ENCODE measurements around the gene SGSH.

The SGSH gene

DNA sequence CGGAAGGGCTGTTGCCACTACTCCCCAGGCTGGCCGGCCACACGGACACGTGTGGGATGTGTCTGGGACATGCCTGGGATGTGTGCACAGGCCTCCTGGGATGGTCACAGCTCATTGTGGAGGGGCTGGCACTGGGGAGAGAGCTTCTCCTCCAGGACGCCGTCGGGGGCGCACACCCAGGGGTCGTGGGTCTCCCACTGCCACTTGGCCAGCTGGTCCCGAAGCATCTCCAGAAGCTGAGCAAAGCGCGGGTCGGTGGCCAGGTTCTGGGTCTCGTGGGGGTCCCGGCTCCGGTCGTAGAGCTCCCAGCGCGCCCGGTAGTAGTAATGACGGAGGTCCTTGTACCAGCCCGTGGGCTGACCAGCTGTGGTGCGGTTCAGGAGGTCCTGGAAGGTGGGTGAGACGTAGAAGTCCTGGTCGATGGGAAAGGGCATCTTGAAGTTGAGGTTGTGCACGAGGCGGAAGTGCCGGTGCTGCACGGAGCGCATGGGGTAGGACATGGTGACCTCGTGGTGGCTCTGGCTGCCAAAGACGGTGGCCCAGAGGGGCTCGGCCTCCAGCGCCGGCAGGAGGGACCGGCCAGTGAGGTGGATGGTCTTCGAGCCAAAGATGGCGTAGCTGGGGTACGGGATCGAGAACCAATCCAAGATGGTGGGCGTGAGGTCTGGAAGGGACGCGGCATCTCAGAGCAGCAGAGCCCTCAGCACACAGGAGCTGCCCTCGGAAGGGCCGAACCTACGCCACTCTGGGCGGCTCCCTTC is 9.6 kb downstream of the SGSH start:
- no peak for DNase-seq

DNA sequence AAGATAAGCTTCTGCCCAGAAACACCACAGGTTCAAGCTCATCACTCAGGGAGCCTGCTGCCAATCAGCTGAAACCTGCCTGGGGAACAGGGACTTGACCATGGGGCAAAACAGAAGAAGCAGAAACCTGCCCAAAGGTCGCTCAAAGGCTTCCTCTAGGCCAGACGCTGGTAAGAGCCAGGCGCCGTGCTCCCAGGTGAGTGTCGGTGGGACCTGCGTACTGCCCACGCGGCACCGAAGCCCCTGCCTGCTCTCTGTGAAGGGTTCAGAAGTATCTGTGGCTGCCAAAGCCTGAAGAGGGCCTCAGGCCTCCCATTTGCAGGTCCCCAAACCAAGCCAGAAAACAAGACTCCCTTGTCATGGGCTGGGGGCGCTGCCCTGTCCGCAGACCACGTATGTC is 10.4 kb downstream of the SGSH start:
- DNase-seq, result no peak

DNA sequence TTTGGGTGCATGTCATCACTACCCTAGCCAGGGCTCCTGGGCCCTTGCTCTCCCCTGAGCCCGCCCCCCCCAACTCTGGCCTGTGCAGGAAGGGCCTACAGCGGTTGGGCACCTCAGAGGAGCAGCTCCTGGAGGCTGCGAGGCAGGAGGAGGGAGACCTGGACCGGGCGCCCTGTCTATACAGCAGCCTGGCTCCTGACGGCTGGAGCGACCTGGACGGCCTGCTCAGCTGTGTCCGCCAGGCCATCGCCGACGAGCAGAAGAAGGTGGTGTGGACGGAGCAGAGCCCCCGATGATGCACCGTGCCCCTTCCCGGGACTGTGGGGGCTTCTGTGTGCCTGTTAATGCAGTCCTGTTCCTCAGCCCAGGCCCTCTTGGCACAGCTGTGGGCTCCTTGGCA is 12.1 kb downstream of the SGSH start:
- no peak for DNase-seq

DNA sequence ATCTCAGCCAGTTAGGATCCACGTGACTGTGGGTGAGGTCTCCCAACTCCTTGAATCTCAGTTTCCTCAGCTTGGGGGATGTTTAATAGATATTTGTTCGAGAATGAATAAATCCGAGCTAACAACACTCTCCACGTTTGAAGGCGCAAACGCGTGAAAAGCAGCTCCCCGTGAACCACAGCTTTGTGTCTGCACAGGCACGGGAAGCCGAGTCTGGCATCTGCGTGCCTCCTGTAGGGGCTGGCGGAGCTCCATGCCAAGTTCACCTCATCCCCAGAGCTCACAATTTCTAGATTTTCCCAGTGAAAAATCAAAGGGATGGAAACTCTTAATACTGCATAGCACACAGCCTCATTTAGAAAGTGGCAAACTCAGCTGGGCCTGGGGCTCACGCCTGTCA is 14.3 kb downstream of the SGSH start:
- no peak for DNase-seq

DNA sequence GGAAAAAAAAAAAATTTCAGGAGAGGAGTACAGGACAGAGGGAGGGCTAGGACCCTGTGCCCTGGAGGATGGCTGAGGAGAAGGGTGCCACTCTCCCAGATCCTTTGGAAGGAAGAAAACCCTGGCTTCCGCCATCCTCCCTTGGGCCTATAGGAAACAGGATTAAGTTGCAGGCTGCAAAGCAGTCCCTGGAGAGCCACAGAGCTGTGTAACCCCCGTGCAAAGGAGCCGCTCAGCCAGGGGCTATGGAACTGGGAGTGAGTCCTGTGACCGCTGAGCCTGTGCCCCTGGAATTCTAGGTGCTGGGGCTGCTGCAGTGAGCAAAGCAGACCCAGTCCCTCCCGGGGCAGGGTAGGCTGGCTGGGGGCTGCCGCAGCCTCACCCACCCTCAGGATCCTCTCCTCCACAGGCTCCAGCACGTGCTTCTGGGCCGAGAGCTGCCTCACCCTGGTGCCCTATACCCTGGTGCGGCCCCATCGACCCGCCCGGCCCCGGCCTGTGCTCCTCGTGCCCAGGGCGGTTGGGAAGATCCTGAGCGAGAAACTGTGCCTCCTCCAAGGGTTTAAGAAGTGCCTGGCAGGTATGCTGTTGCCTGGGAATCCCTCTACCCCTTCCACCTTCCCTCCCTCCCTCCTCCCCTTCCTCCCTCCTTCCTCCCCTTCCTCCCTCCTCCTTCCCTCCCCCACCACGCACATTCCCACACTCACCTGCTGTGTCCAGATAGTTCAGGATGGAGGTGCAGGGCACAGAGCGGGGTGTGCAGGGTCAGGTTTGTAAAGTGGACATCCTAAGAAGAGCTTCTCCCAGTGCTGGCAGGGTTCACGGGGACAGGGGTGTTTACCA is 15.3 kb downstream of the SGSH start:
- no peak for DNase-seq

DNA sequence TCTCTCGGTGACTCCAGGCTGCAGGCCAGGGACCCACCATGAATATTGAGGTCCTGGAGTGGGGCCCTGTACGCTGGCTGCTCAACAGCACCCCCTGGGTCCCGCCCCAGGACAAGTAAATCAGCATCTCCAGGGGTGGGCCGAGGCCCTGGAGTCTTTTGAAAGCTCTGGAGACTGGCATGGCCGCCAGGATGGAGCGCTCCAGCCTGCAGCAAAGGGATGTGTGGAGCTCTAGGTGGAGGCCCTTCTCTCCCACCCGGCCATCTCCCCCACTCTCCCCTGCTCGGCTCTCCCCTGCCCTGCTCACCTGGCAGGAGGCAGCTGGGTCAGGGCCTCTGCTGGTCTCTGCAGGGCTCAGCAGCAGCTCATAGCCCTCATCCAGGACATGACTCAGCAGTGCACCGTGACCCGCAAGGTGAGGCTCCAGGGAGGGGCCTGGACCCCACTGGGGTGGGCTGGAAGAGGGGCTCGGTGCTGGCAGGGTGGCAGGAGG is 16.6 kb downstream of the SGSH start:
- DNase-seq, result no peak

DNA sequence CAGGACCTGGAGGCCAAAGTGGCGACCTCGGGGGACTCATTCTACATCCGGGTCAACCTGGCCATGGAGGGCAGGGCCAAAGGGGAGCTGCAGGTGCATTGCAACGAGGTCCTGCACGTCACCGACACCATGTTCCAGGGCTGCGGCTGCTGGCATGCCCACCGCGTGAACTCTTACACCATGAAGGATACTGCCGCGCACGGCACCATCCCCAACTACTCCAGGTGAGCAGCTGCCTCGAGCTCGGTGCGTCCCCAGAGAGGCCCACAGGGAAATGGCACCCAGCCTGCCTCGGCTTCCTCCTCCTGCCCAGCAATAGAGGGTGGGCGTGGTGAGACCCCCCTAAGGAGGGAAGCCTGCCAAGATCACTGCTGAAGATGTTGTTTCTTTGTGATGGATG is 17.9 kb downstream of the SGSH start:
- no peak for DNase-seq

DNA sequence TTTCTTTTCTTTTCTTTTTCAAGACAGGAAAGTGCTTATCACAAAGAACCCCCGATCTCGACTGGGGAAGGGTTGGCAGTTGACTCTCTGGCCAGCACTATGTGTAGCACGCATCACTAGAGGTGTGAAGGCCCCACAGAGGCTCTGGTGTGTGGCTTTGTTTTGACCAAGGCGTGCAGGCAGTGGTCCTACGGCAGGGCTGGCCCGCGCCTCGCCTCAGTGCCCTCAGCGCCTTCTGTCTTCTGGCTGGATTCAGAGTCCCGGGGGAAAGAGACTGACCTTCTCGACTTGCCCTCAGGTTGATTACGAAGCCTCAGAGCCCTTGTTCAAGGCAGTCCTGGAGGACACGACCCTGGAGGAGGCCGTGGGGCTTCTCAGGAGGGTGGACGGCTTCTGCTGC is 18.7 kb downstream of the SGSH start:
- no peak for DNase-seq

DNA sequence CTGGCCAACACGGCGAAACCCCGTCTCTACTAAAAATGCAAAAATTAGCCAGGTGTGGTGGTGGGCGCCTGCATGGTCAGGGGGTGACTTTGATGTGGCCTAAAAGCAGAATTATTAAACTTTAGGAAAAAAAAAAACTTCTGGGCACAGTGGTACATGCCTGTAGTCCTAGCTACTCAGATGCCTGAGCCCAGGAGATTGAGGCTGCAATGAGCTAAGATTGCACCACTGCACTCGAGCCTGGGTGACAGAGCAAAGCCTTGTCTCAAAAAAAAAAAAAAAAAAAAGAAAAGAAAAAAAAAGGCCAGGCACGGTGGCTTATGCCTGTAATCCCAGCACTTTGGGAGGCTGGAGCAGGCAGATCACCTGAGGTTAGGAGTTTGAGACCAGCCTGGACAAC is 20.8 kb downstream of the SGSH start:
- peak in 3 of 4 experiments; percentile 34 to 47 (median 34) for DNase-seq

DNA sequence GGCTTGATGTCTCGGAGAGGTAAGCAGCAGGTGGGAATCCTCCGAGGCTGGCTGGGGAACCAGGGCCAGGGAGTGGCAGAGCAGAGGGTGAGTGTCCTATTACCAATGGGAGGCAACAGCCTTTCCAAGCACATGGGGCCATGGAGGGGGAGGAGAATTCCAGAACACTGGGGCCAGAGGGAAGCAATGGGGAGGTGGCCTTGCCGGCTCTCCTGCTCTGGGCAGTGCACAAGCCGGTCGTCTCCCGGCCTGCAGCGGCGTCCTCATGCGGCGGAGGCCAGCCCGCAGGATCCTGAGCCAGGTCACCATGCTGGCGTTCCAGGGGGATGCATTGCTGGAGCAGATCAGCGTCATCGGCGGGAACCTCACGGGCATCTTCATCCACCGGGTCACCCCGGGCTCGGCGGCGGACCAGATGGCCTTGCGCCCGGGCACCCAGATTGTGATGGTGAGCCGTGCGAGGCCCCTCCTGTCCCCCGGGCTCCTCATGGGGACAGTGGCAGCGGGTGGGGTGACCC is 21.9 kb downstream of the SGSH start:
- DNase-seq, result no peak

DNA sequence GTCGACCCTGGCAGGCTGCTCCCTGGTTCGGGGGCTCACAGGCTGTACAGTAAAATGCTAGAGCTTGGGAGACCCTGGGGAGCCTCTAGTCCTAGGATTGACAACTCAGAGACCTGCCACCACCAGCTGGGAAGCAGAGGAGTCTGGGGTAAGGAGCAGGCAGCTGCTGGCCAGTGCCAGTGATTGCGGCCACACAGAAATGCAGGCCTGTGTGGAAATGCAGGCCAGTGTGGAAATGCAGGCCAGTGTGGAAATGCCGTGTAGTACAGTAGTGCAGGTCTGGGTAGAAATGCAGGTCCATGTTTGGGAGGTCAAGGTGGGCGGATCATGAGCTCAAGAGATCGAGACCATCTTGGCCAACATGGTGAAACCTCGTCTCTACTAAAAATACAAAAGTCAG is 23.5 kb downstream of the SGSH start:
- peak in 2 of 4 experiments; percentile 30 to 35 for DNase-seq

DNA sequence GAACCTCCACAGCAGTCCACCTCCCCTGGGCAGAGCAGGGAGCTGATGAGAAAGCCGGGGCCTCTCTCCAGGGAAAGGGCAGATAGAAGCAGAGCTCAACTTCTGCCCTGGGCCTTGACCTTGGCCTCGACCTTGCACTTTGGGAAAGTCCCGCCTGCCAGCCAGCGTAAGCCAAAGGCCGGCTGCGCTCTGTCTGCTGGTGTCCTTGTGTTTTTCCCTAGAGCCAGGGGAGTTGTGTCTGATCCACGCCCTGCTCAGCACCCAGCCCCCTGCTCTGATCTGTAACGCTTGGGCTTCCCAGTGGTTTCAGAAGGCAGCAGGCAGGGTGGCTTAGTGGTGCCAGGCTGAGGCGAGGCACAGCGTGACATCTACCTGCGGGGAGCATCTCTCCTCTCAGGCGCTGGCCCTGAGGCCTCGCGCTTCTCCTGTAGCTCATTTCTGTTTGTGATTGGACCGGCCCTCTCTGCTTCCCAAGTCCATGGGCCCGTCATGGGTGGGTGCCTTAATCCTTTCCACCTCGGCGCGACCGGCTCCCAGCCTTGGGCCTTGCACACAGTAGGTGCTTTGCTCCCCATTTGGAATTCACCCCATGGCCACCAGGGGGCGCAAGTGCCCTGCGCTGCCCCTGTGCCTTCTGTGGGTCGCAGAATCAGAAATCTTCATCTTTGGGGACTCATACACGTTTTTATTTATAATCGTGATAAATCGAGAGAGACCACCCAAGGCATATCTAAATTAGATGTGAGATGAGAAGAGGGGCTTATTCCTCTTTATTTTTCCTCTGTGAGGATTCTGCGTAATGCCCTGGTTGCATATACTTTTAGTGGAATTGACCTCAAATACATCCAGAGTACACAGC is 24.2 kb downstream of the SGSH start:
- peak; percentile 41 to 74 (median 62) for DNase-seq

DNA sequence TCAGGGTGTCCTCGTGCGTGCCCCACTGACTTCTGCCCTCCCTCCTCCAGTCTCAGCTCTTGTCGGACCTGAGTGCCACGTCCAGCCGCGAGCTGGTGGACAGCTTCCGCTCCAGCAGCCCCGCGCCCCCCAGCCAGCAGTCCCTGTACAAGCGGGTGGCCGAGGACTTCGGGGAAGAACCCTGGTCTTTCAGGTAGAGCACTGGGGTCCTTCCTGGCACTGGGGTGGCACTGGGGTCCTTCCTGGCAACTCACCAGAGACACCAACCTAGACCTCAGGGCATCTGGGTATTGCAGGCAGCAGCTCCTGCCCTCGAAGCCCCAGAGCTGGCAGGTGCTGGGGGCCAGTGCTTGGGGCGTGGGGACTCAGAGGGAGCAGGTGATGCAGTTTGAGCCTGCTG is 25.0 kb downstream of the SGSH start:
- no peak for DNase-seq

DNA sequence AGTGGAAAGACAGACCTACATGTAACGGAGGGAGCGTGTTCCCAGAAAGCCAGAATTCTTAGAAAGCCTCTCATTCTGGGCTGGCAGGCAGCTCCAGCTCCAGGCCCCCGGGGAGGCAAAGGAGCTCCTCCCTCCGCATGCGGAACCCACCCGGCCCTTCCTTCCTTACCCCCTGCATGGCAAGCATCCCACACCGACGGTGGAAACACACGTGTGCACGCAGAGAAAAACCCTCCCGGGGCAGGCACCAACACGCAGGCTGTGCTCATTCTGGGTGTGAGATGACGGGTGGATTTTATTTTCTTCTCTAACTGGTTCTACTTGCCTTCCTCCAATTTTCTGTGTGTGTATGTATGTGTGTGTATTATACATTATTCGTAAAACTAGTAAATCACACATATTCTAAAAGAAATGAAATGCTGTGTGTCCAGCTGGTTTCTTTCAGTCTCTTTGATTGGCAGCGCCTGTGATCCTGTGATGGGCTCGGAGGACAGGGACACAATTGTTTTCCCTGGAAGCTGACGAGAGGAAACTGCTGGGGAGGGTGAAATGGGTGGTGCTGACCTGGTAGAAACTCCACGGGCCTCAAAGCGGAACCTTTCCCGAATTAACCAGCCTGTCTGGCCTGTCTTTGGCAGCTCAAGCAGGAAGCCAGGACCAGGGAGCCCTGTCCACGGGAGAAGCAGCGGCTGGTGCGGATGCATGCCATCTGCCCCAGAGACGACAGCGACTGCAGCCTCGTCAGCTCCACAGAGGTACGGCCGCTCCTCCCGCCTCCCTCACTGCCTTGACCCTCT is 28.1 kb downstream of the SGSH start:
- DNase-seq, result peak in 1 of 4 experiments; percentile 61

DNA sequence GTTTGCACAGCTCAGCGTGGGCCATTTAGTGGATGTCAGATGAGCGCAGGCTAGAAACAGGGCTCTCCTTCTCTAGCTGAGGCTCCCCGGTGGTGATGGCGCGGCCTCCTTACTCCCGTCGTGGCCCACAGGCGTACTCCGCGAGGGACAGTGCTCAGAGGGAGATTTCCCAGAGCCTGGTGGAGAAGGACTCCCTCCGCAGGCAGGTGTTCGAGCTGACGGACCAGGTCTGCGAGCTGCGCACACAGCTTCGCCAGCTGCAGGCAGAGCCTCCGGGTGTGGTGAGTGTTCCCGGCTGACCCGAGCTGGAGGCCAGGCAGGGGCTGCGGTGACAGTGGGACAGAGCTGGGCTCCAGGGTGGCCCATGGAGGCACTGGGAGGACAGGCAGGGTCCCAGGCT is 28.9 kb downstream of the SGSH start:
- no peak for DNase-seq

DNA sequence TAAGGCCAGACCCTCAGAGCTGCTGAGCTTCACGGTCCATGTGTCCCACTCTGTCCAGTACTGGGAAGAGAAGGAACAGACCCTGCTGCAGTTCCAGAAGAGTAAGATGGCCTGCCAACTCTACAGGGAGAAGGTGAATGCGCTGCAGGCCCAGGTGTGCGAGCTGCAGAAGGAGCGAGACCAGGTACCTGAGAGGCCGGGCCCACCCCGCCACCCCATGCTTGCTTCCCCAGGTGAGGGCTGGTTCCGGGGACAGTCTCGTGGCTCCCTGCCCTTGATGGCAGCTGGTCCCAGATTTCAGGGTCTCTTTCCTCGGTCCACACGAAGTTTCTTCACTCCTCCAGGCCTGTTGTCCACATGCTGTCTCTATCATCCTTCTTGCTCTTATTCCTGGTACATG is 29.4 kb downstream of the SGSH start:
- no peak for DNase-seq

DNA sequence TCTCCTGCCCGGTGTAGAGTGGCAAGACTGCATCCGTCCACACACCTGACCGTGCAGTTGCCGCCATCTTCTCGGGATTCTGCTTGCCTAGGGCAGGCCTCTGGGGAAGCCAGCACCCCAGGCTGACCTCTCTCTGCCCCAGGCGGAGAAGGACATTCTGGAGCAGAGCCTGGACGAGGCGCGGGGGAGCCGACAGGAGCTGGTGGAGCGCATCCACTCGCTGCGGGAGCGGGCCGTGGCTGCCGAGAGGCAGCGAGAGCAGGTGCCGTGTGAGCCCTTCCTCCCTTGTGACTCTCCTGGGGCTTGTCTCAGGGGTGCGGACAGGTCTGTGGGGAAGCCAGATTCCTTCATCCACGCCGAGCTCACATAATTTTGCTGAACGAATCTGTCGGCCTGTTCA is 30.5 kb downstream of the SGSH start:
- DNase-seq, result no peak

DNA sequence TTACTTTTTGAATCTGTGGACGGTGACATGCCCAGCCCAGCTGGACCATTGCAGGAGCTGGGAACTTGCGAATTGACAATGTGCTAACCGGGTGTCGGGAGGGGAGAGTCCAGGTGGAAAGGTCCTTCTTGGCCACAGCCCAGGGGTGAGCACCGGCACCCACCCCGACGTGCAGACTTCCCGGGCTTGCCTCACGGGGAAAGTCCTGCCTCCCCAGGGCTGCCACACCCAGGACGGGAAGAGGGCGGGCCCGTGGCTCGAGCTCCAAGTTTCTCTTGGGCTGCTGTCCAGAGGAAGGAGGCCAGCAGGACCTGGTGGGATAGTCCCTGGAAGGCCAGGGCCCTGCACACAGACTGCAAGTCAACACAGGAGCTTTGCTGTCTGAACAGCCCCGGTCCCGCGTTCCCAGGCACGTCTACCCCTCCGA is 32.6 kb downstream of the SGSH start:
- no peak for DNase-seq

DNA sequence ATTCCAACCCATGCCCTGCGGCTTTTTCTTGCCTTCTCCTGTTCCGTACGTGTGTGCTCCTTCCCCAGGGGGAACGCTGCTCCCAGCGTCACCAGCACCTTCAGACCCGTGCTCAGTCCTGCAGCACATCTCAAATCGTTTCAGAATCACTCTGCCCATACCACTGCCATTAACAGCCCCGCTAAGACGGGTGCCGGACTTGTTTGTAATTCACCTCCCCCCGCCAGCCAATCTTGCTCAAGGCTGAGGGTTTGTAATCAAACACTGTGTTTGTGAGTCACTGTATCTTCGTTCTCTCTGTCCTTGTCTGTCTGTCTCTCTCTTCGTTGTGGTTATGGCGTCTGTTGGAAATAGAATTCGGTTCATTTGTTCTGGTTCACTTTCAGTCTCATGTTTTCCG is 33.0 kb downstream of the SGSH start:
- DNase-seq, result no peak

DNA sequence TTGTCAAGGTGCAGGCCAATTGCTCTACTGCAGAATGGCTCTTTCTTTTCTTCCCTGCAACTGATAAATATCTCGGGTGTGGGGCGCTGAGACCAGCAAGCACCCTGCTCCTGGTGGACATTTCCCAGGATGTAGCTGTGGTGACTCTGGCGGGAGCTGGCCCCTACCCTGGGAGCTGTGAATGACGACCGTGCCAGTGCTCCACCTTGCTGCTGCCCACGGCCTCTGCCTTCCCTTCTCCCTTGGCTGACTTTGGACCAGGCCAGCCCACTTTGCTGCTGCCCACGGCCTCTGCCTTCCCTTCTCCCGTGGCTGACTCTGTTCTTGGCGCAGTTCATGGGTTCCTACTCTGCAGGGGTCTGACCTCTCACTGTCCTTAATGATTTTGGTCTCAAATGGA is 34.2 kb downstream of the SGSH start:
- DNase-seq, result no peak

DNA sequence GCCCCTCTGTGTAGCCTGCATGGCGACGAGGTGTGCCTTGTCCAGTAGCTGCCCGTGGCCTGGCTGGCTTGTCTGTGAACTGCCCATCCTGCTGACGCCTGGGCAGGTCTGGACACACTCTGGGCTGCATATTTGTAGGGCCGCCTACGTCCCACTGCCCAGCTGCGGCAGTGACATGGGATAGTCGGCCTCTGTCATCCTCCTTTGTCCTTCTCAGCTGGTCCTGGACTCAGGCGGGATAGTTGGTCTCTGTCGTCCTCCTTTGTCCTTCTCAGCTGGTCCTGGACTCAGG is 35.8 kb downstream of the SGSH start:
- no peak for DNase-seq

All from suppressor macrophage (primary cell).